Stimulated activated naive CD8-positive, alpha-beta T cell treated with anti-CD3 and anti-CD28 coated beads, Interleukin-15, Interleukin-2, amounts not matched to agents 100 ng/mL and 50 ng/mL, for 24 hours (primary cell): Measurements from ENCODE around the gene ZNF253.
"Not testable (repeated sequence)": the region's sequence is repeated elsewhere in the genome, so short reads cannot be mapped to it uniquely, and the experiment has no call there.

ENCODE experiments used
- H3K27ac Mint-ChIP-seq: one replicate; pipeline ENCODE4 v1.8.0; 2021; ENCODE audit warnings: mild to moderate bottlenecking, mixed read lengths
- H3K27me3 Mint-ChIP-seq: one replicate; pipeline ENCODE4 v1.8.0; 2021; ENCODE audit warnings: mixed read lengths
- H3K36me3 Mint-ChIP-seq: one replicate; pipeline ENCODE4 v1.8.0; 2021; ENCODE audit warnings: low read depth, mixed read lengths
- H3K4me1 Mint-ChIP-seq: one replicate; pipeline ENCODE4 v1.8.0; 2021; ENCODE audit warnings: low read depth, mixed read lengths
- H3K4me3 Mint-ChIP-seq: one replicate; pipeline ENCODE4 v1.8.0; 2021; ENCODE audit warnings: mild to moderate bottlenecking, mixed read lengths
- H3K9me3 Mint-ChIP-seq: one replicate; pipeline ENCODE4 v1.8.0; 2021; ENCODE audit warnings: mixed read lengths

ZNF253 gene

DNA sequence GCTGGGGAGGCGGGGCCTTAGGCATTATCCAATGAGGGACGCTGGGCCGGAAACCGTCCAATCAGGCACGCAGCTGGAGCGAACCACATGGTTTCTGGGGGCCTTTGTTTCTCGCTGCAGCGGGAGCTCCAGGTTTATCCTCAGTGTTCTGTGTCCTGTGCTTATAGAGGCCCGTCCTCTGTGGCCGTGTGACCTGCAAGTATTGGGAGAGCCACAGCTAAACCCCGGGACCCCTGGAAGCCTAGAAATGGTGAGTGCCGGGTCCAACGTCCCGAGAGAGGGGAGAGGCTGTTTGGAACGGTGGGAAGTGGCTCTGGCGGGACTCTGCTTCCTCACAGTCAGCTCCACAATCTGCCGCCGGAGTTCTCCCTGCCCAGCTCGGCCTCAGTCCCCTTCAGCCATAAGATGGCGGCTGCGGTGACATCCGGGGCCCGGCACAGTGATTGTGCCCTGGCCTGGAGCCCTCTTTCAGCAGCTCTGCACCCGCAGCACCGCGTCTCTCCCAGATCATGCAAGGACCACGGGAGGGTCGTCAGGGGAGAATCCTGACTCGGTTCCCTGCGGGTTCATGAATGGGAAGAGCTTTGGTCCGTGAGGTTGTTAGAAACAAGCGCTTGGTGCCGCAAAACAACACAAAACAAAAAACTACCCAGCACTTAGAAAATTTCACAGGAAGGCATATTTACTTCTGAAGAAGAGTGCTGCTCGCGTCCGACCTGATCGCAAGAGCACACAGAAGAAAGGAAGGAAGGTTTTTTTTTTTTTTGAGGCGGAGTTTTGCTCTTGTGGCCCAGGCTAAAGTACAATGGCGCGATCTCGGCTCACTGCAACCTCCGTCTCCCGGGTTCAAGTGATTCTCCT, at the start of gene ZNF253:
Gene ZNF253, plus strand, starts transcription at position 133 of the 861 bp plus-strand sequence. Its CDS starts 115 bp downstream, at position 248.
- peak within 1 kb of the TSS; percentile 99 for H3K4me3 Mint-ChIP-seq
- peaks cover 10% of the 10 kb centered on the region for H3K36me3 Mint-ChIP-seq

DNA sequence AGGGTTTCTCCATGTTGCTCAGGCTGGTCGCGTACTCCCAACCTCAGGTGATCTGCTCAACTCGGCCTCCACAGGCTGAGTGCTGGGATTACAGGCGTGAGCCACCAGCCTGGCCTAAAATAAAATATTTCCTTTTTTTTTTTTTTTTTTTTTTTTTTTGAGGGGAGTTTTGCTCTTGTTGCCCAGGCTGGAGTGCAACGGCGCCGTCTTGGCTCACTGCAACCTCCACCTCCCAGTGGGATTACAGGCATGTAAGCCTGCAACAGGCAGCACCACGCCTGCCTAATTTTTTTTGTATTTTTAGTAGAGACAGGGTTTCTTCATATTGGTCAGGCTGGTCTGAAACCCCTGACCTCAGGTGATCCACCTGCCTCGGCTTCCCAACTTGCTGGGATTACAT, 49.0 kb upstream of the ZNF253 start:
- Mint-ChIP-seq H3K4me3 (peak overlapping the region; percentile 55), H3K27me3 (no peaks in the 10 kb centered on the region), H3K36me3 (peaks cover 83% of the 10 kb centered on the region), H3K27ac (peak overlapping the region; percentile 95), H3K9me3 (peaks cover 11% of the 10 kb centered on the region), H3K4me1 (peaks cover 83% of the 10 kb centered on the region)

More for the DNA sequence above, at the start of gene ZNF253:
- Mint-ChIP-seq H3K4me1 (peaks cover 29% of the 10 kb centered on the region), H3K9me3 (peaks cover 8% of the 10 kb centered on the region), H3K27ac (peak within 1 kb of the TSS; percentile 98), H3K27me3 (no peaks in the 10 kb centered on the region)

DNA sequence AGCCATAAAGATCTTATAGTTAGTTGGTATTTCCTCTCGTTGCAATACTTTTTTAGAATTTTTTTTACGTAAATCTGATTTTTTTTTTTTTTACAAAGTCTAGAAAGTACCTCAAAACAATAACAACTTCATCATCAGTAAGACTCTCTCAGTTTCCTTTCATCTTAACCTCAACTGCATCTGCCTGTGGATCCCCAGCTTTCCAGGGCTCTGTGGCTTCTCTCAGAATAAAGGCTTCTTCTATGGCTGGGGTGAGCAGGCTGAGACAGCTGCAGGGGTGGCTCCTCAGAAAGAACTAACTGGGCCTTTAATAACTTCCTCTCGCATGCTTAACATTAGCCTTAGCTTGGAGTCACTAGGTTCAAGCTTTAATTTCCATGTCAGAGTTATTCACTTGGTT, 48.3 kb upstream of the ZNF253 start:
- peaks cover 11% of the 10 kb centered on the region for H3K9me3 Mint-ChIP-seq
- peaks cover 80% of the 10 kb centered on the region for H3K4me1 Mint-ChIP-seq
- peak overlapping the region; percentile 95 for H3K27ac Mint-ChIP-seq
- no peaks in the 10 kb centered on the region for H3K27me3 Mint-ChIP-seq
- H3K4me3 Mint-ChIP-seq, result peak overlapping the region; percentile 55
- peaks cover 76% of the 10 kb centered on the region for H3K36me3 Mint-ChIP-seq

DNA sequence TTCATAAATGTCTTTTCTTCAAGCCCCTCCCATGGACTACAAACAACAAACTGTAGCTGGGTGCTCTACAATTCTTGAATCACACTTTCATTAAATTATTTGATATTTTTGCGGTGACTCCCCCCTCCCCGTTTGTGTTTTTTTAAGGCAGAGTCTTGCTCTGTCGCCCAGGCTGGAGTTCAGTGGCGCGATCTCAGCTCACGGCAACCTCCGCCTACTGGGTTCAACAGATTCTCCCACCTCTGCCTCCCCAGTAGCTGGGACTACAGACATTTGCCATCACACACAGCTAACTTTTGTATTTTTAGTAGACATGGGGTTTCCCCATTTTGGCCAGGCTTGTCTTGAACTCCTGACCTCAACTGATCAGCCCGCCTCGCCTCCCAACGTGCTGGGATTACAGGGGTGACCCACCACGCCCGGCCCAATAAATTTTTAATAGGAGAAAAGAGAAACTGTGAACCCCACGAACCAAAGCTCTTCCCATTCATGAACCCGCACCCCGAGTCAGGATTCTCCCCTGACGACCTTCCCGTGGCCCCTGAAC, 44.8 kb upstream of the ZNF253 start:
- peak overlapping the region; percentile 99 for H3K4me3 Mint-ChIP-seq
- peak overlapping the region; percentile 97 for H3K27ac Mint-ChIP-seq
- H3K4me1 Mint-ChIP-seq, result peaks cover 69% of the 10 kb centered on the region
- H3K36me3 Mint-ChIP-seq, result peaks cover 53% of the 10 kb centered on the region
- no peaks in the 10 kb centered on the region for H3K27me3 Mint-ChIP-seq
- H3K9me3 Mint-ChIP-seq, result peaks cover 27% of the 10 kb centered on the region

DNA sequence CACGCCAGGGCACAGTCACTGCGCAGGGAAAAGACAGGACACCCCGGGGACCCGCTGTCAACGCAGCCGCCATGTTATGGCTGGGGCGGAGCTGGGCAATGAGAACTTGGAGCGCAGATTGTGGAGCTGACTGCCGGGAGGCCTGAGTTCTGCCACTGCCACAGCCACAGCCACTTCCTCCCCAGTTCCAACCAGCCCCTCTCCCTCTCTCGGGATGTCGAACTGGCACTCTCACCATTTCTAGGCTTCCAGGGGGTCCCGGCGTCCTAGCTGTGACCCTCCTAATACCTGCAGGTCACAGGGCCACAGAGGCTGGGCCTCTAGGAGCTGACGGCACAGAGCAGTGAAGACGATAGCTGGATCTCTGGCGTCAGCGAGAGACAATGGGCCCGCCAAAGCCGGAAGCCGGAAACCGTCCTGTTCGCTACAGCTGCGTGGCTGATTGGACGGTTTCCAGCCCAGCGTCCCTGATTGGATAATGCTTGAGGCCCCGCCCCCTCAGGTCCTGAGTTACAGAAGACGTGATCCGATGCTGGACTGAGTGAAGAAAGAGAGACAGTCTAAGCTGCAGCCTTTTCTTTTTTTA, 44.2 kb upstream of the ZNF253 start, which contains the start of gene ZNF506:
Gene ZNF506, minus strand, starts transcription at position 385 of the 586 bp plus-strand sequence. Its CDS starts 147 bp downstream, at position 238.
- no peaks in the 10 kb centered on the region for H3K27me3 Mint-ChIP-seq
- peaks cover 31% of the 10 kb centered on the region for H3K9me3 Mint-ChIP-seq
- peaks cover 52% of the 10 kb centered on the region for H3K36me3 Mint-ChIP-seq

DNA sequence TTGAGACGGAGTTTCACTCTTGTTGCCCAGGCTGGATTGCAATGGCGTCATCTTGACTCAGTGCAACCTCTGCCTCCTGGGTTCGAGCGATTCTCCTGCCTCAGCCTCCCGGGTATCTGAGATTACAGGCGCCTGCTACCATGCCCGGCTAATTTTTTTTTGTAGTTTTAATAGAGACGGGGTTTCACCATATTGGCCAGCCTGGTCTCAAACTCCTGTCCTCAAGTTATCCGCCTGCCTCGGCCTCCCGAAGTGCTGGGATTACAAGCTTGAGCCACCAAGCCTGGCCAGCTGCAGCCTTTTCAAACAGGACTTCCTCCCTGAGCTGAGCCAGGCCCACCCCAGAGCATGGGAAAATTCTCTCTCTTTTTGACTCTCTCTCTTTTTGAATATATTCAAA, 43.7 kb upstream of the ZNF253 start:
- Mint-ChIP-seq H3K4me1 (peaks cover 60% of the 10 kb centered on the region), H3K9me3 (peaks cover 34% of the 10 kb centered on the region), H3K36me3 (peaks cover 53% of the 10 kb centered on the region), H3K27ac (peak overlapping the region; percentile 76), H3K4me3 (peak overlapping the region; percentile 99)
- not testable (repeated sequence) for H3K27me3 Mint-ChIP-seq

More for the DNA sequence above, 44.2 kb upstream of the ZNF253 start, which contains the start of gene ZNF506:
- H3K4me3 Mint-ChIP-seq, result peak within 1 kb of the TSS; percentile 99
- peak within 1 kb of the TSS; percentile 97 for H3K27ac Mint-ChIP-seq
- peaks cover 63% of the 10 kb centered on the region for H3K4me1 Mint-ChIP-seq

DNA sequence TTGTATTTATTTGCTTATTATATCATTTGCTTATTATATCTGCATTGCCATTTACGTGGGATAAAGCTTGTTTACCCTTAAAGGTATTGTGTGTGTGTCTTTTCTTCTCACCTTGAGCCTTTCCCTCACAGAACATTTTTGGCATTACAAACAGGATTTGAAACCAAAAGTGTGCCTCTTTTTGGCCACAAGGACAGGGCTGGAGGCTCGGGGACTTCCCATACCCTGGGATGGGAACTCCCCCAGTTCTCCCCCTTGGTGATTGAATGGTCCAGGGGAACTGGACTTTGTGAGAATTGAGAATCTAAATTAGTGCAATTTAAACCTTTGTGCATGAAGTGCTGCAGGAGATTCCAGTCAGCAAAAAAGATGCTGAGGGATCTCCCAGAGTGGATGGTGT, 41.8 kb upstream of the ZNF253 start:
- H3K27ac Mint-ChIP-seq, result no peak overlapping the region
- peaks cover 42% of the 10 kb centered on the region for H3K36me3 Mint-ChIP-seq
- H3K4me1 Mint-ChIP-seq, result peaks cover 43% of the 10 kb centered on the region
- no peak overlapping the region for H3K4me3 Mint-ChIP-seq
- no peaks in the 10 kb centered on the region for H3K27me3 Mint-ChIP-seq
- peaks cover 45% of the 10 kb centered on the region for H3K9me3 Mint-ChIP-seq

DNA sequence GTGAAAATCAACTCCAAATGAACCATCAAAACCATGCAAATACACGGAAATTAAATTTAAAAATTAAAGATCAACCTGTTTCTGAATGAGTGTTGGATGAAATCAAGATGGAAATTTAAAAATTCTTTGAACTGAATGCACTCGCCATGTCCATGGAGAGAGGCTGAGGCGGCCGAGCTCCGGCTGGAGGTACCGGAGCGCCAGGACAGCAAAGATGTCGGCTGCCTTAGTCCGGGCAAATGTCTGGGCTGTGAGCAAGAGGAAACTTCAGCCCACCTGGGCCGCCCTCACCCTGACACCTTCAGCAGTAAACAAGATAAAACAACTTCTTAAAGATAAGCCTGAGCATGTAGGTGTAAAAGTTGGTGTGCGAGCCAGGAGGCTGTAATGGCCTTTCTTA, 38.8 kb upstream of the ZNF253 start:
- peaks cover 65% of the 10 kb centered on the region for H3K9me3 Mint-ChIP-seq
- H3K27ac Mint-ChIP-seq, result no peak overlapping the region
- peaks cover 36% of the 10 kb centered on the region for H3K36me3 Mint-ChIP-seq
- peaks cover 15% of the 10 kb centered on the region for H3K4me1 Mint-ChIP-seq
- no peaks in the 10 kb centered on the region for H3K27me3 Mint-ChIP-seq
- no peak overlapping the region for H3K4me3 Mint-ChIP-seq

- Mint-ChIP-seq H3K9me3 (peaks cover 23% of the 10 kb centered on the region), H3K4me3 (no peak overlapping the region), H3K36me3 (peaks cover 21% of the 10 kb centered on the region), H3K4me1 (no peaks in the 10 kb centered on the region), H3K27me3 (no peaks in the 10 kb centered on the region), H3K27ac (no peak overlapping the region)
Observed at GRCh38 chr19:19835560-19836038, 30.1 kb upstream of the ZNF253 start.

DNA sequence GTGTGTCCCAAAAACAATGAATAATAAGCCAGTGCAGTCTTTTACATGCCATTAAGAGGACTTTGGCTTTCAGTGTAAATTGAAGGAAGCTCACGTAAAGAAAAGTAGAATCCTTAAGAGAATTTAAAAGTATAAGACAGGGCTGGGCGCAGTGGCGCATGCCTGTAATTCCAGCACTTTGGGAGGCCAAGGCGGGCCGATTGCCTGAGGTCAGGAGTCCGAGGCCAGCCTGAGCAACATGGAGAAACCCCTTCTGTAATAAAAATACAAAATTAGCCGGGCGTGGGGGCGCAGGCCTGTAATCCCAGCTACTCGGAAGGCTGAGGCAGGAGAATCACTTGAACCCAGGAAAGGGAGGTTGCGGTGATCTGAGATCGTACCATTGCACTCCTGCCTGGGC, 17.9 kb upstream of the ZNF253 start:
- Mint-ChIP-seq H3K27me3 (no peaks in the 10 kb centered on the region), H3K4me3 (no peak overlapping the region), H3K9me3 (peaks cover 10% of the 10 kb centered on the region), H3K36me3 (peaks cover 8% of the 10 kb centered on the region), H3K4me1 (no peaks in the 10 kb centered on the region), H3K27ac (no peak overlapping the region)

GRCh38 chr19:19849056-19849455, 16.6 kb upstream of the ZNF253 start:
- Mint-ChIP-seq H3K4me1 (no peaks in the 10 kb centered on the region), H3K9me3 (peaks cover 7% of the 10 kb centered on the region)

GRCh38 chr19:19851740-19852139, 13.9 kb upstream of the ZNF253 start:
- H3K27ac Mint-ChIP-seq, H3K36me3 Mint-ChIP-seq, H3K27me3 Mint-ChIP-seq, H3K4me1 Mint-ChIP-seq, H3K9me3 Mint-ChIP-seq, H3K4me3 Mint-ChIP-seq: not testable (repeated sequence)

More at GRCh38 chr19:19849056-19849455, 16.6 kb upstream of the ZNF253 start:
- Mint-ChIP-seq H3K27ac (no peak overlapping the region), H3K4me3 (no peak overlapping the region), H3K36me3 (peaks cover 4% of the 10 kb centered on the region), H3K27me3 (no peaks in the 10 kb centered on the region)

DNA sequence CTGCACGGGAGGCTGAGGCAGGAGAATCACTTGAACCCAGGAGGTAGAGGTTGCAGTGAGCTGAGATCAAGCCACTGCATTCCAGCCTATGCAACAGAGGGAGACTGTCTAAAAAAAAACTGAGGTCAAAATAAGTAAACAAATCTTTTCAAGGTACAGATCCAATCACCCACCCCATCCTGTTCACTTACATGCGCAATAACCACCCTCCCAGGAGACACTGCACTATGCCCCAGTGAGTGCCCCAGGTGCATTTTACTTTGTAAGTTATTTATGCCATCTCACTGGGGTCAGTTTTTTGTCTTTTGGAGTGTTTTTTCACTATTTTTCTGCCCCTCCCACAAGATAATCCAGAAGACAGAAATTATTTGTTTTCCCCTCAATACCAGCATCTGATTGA, 6.9 kb upstream of the ZNF253 start:
- H3K27ac Mint-ChIP-seq, result no peak overlapping the region
- no peak overlapping the region for H3K4me3 Mint-ChIP-seq

DNA sequence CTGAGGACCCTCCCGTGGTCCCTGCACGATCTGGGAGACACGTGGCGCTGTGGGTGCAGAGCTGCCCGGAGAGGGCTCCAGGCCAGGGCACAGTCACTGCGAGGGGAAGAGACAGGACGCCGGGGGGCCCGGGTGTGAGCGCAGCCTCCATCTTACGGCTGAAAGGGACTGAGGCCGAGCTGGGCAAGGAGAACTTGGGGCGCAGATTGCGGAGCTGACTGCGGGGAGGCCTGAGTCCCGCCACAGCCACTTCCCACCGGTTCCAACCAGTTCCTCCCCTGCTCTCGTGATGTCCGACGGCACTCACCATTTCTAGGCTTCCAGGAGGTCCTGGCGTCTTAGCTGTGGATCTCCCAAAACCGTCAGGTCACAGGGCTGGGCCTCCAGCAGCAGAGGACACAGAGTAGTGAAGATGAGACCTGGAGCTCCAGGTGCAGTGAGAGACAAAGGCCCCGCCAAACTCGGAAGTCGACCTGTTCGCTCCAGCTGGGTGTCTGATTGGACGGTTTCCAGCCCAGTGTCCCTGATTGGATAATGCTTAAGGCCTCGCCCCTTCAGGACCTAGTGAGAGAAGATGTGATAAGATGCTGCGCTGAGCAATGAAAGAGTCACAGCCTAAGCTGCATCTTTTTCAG, 4.8 kb upstream of the ZNF253 start:
- Mint-ChIP-seq H3K36me3 (peaks cover 8% of the 10 kb centered on the region), H3K9me3 (peaks cover 8% of the 10 kb centered on the region), H3K4me1 (peaks cover 5% of the 10 kb centered on the region), H3K27ac (no peak overlapping the region), H3K4me3 (peak overlapping the region; percentile 74), H3K27me3 (no peaks in the 10 kb centered on the region)

More for the DNA sequence above, 6.9 kb upstream of the ZNF253 start:
- Mint-ChIP-seq H3K4me1 (peaks cover 8% of the 10 kb centered on the region), H3K36me3 (peaks cover 10% of the 10 kb centered on the region), H3K27me3 (no peaks in the 10 kb centered on the region), H3K9me3 (peaks cover 8% of the 10 kb centered on the region)
